GM12891 (cell line): ENCODE results near the gene TEDC2.

Source experiments
- PAX5 ChIP-seq: IDR thresholded peaks from 2 replicates; pipeline ENCODE4 v1.6.1; 2011; ENCODE audit warnings: low read length, moderate library complexity, mild to moderate bottlenecking; ENCODE audit not compliant: insufficient read depth, severe bottlenecking
- POLR2A ChIP-seq: IDR thresholded peaks from 2 replicates; pipeline ENCODE4 v1.6.1; 2011; ENCODE audit warnings: low read depth, low read length, control low read depth
- POLR2AphosphoS5 ChIP-seq: IDR thresholded peaks from 2 replicates; pipeline ENCODE4 v1.6.1; 2011; ENCODE audit warnings: low read depth, low read length, control low read depth
- POU2F2 ChIP-seq: IDR thresholded peaks from 2 replicates; pipeline ENCODE4 v1.6.1; 2011; ENCODE audit warnings: low read depth, mild to moderate bottlenecking, control low read depth, low read length, moderate library complexity
- SPI1 ChIP-seq: IDR thresholded peaks from 2 replicates; pipeline ENCODE4 v1.6.1; 2011; ENCODE audit warnings: low read depth, low read length, control low read depth
- TAF1 ChIP-seq: IDR thresholded peaks from 2 replicates; pipeline ENCODE4 v1.6.1; 2011; ENCODE audit warnings: low read depth, low read length, control low read depth

- TF ChIP-seq POLR2A (no peak), POLR2AphosphoS5 (no peak), TAF1 (no peak), PAX5 (no peak), POU2F2 (no peak), SPI1 (no peak)
Measured at GRCh38 chr16:2450535-2450934, 9.4 kb upstream of the TEDC2 start.
